CD4-positive, alpha-beta T cell treated with Interleukin-6 at 100 ng/mL for 8 hours (primary cell): ENCODE measurements around the gene TNPO1.
"Not testable (repeated sequence)": the region's sequence is repeated elsewhere in the genome, so short reads cannot be mapped to it uniquely, and the experiment has no call there.

Source experiments
- DNase-seq: peaks from one replicate; pipeline ENCODE4 v3.0.0-alpha.2; 2020; ENCODE audit warnings: mixed read lengths, low spot score

TNPO1 gene

DNA sequence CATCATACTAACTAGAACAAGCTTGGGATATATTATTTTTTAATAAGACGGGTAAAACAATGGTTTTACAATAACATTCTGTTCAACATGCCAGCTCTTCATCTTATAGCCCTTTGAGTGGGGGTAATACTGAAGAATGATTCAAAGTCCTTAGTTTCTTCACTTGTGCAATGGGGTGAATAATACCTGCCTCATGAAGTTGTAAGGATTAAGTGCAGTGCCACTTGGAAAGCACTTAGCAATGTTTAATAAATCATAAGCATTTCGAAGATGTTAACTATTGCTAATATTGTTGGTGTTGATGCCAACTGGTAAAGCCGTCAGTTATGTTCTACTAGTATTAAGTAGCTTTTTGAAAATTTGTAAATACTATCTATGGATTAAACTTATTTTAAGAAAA, 38.0 kb downstream of the TNPO1 start:
- no peak for DNase-seq

DNA sequence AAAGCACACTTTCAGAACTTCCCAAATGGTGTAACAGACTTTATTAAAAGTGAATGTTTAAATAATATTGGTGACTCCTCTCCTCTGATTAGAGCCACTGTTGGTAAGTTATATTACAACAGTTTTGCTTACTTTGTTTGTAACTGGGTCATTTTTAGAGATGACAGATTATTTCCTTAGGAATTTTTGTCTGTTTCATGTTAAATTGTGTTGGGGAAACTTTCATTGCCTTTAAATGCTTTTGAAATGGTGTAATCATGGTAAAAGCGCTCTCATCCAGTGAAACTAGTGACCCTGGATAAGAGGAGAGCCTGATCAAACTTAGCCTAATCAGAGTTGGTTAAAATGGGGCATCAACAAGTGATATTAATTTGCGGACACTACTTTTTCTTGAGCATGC, 39.4 kb downstream of the TNPO1 start:
- no peak for DNase-seq

DNA sequence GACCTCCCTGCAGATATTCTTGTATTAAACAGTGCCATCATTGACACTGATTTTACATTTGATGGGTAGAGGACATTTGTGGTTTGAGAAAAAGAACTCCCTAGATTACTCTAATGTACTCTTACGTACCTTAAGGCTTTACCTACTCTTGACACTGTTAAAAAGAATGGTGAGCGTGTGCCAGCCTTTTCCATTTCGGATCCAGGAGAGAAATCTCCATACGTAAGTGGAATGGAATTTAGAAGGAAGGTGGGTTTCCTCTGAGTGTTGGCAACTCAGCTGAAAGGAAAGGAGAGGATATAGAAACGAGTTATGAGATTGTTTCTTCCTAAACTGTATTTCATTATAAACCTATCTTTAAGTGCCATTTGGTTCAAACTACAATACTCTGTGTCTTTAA, 40.9 kb downstream of the TNPO1 start:
- DNase-seq: no peak

- no peak for DNase-seq
Observed at GRCh38 chr5:72859127-72859526, 42.7 kb downstream of the TNPO1 start.

GRCh38 chr5:72860499-72860898, 44.0 kb downstream of the TNPO1 start:
- no peak for DNase-seq

DNA sequence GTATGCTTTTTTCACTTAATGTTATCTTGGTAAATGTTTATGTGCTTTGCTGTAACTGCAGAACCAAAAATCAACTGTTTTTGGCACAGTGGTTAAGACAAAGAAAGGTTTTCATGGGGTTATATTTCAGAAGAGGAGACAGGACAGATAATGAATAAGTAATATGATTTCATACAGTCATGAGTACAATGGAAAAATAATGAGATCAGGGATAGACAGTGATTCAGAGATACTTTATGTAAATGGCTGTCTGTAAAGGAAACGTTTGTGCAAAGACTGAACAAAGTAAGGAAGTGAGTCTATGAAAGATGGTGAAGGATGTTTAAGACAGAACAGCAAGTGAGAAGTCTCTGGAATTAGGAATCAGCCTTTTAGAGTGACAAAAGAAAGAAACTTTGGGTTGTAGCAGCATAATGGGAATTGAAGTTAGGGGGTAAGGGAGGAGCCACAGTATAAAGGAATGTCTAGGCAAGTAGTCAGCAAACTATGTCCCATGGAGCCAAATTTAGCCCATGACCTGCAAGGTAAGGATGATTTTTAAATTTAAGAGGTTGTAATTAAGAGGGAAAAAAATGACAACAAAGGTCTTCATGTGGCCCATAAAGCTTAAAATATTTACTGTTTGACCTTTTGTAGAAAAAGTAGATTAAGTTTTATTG, 55.0 kb downstream of the TNPO1 start:
- DNase-seq: no peak

GRCh38 chr5:72878854-72879253, 62.4 kb downstream of the TNPO1 start:
- DNase-seq: no peak

- no peak for DNase-seq
Observed at GRCh38 chr5:72882989-72883388, 66.5 kb downstream of the TNPO1 start.

GRCh38 chr5:72883850-72884249, 67.4 kb downstream of the TNPO1 start:
- DNase-seq: no peak

- no peak for DNase-seq
Observed at GRCh38 chr5:72884892-72885291, 68.4 kb downstream of the TNPO1 start.

GRCh38 chr5:72885824-72886223, 69.4 kb downstream of the TNPO1 start:
- no peak for DNase-seq

DNA sequence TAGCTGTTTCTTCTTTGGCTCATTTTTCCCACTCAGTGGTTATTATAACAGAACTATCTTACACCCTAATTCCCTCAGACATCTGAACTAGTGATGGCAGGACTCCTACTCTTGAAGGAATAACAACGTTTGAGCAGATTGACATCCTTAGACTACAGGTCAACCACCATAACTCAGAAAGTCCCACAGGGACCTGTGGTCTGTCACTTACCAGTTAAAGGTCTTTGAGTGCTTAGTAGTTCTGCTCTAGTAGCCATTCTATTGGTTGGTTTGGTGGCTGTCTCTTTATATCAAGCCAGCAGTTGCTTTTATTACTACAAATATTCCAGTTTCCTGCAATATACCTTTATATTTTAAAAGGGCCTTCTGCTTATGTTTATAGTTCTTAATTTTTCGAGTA, 72.1 kb downstream of the TNPO1 start:
- no peak for DNase-seq

DNA sequence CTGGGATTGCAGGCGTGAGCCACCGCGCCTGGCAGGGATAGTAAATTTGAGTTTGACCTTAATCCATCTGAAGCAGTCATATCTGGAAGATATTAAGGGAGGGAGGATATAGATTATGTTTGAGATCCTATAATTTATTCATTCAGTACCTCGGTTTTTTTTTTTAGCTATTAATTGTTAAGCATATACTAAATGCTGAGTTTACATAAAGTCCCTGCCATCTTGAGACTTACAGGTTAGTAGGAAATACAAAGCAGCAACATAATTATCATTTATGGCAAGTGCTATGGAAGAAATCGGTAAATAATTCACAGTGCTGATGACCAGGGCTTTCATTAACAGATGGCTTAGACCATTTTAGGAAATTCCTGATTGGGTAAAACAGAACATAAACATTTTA, 72.9 kb downstream of the TNPO1 start:
- DNase-seq: no peak

- no peak for DNase-seq
Observed at GRCh38 chr5:72892846-72893245, 76.4 kb downstream of the TNPO1 start.

DNA sequence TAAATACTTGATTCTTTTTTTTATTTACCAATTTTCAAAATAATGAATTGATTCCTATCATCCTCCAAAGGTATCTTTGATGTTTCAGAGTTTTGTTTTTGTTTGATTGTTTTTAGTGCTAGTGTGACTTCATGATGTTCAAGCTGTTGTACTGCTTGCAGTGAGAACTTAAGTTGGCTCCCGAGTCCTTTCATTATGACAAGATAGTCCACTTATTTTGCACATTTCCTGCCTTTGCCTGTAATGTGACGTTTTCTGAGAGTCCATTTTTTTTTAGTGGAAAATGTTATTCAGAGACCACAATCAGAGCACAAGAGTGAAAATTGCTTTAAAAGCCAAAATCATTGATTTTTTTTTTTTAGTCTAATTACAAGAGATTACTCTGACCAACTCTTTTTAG, 79.3 kb downstream of the TNPO1 start:
- no peak for DNase-seq

- no peak for DNase-seq
Observed at GRCh38 chr5:72906806-72907205, 90.3 kb downstream of the TNPO1 start.

GRCh38 chr5:72908664-72909063, 92.2 kb downstream of the TNPO1 start:
- no peak for DNase-seq

DNA sequence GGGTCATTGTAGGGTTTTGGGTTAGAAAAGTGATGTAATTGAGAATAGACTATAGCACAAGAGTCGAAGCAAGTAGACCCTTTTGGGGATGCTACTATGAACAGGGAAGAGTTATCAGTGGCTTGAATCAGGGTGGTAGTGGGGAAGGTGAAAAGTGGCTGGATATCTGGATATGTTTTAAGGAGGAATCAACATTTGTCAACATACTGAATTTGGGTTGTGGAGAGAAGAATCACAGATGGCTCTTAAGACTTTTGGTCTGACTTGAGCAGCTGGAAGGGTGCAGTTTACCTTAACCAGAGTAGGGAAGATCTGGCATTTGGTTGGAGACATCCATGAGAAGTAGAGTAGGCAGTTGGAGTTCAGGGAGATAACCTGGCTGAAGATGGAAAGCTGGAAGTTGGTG, 100.9 kb downstream of the TNPO1 start:
- no peak for DNase-seq

GRCh38 chr5:72920690-72921502, 104.4 kb downstream of the TNPO1 start:
- no peak for DNase-seq

GRCh38 chr5:72921886-72922285, 105.4 kb downstream of the TNPO1 start:
- no peak for DNase-seq

GRCh38 chr5:72922422-72922821, 106.0 kb downstream of the TNPO1 start:
- no peak for DNase-seq

- no peak for DNase-seq
Observed at GRCh38 chr5:72925336-72926010, 109.0 kb downstream of the TNPO1 start.

- DNase-seq: not testable (repeated sequence)
Observed at GRCh38 chr5:72932686-72933085, 116.2 kb downstream of the TNPO1 start.
